ENCODE data around the gene TRAF3IP3. TPM values are rescaled to one million over a fixed set of nuclear protein-coding genes. Genes with fewer than 3 reads are reported as not detected.

The TRAF3IP3 gene
- total RNA-seq, 6 experiments from 2014 or later, result 0.24 TPM; not detected in 5

GRCh38 chr1:209749670-209750323, 6.1 kb upstream of the TRAF3IP3 start:
- Mint-ChIP-seq H3K27ac (no peak overlapping the region), H3K9me3 (no peaks in the 10 kb centered on the region), H3K4me3 (no peak overlapping the region), H3K4me1 (ENCODE audit: low read depth) (peaks cover 19% of the 10 kb centered on the region), H3K27me3 (ENCODE audit: insufficient read depth) (peaks cover 1% of the 10 kb centered on the region; the same call in 1 of the 2 replicates), H3K36me3 (ENCODE audit: low read depth) (no peaks in the 10 kb centered on the region)
- DNase-seq, result no peak
- no peak for TF ChIP-seq CTCF (IDR thresholded peaks at IDR 0.05)

GRCh38 chr1:209751627-209752231, 4.1 kb upstream of the TRAF3IP3 start:
- H3K4me1 Mint-ChIP-seq (ENCODE audit: low read depth), result peaks cover 28% of the 10 kb centered on the region
- H3K27ac Mint-ChIP-seq, result no peak overlapping the region
- no peaks in the 10 kb centered on the region; the same call in 1 of the 2 replicates for H3K36me3 Mint-ChIP-seq (ENCODE audit: low read depth)
- TF ChIP-seq CTCF (IDR thresholded peaks at IDR 0.05), result no peak
- H3K4me3 Mint-ChIP-seq, result no peak overlapping the region
- DNase-seq, result no peak
- H3K9me3 Mint-ChIP-seq, result no peaks in the 10 kb centered on the region
- H3K27me3 Mint-ChIP-seq (ENCODE audit: insufficient read depth), result peaks cover 1% of the 10 kb centered on the region; the same call in 1 of the 2 replicates

GRCh38 chr1:209752890-209753289, 3.0 kb upstream of the TRAF3IP3 start:
- no peaks in the 10 kb centered on the region for H3K9me3 Mint-ChIP-seq
- TF ChIP-seq CTCF (IDR thresholded peaks at IDR 0.05), result no peak
- no peaks in the 10 kb centered on the region; the same call in 1 of the 2 replicates for H3K27me3 Mint-ChIP-seq (ENCODE audit: insufficient read depth)
- no peak overlapping the region for H3K4me3 Mint-ChIP-seq
- no peak for DNase-seq
- peaks cover 19% of the 10 kb centered on the region for H3K4me1 Mint-ChIP-seq (ENCODE audit: low read depth)
- no peak overlapping the region for H3K27ac Mint-ChIP-seq
- H3K36me3 Mint-ChIP-seq (ENCODE audit: low read depth), result no peaks in the 10 kb centered on the region; the same call in 1 of the 2 replicates

GRCh38 chr1:209755256-209755655, 597 bp upstream of the TRAF3IP3 start:
- TF ChIP-seq CTCF (IDR thresholded peaks at IDR 0.05), result no peak
- H3K4me1 Mint-ChIP-seq (ENCODE audit: low read depth), result peaks cover 12% of the 10 kb centered on the region; the same call in 1 of the 2 replicates
- no peaks in the 10 kb centered on the region; the same call in 1 of the 2 replicates for H3K36me3 Mint-ChIP-seq (ENCODE audit: low read depth)
- H3K9me3 Mint-ChIP-seq, result no peaks in the 10 kb centered on the region
- DNase-seq, result no peak
- no peak overlapping the region for H3K4me3 Mint-ChIP-seq
- H3K27me3 Mint-ChIP-seq (ENCODE audit: insufficient read depth), result no peaks in the 10 kb centered on the region; the same call in none of the 2 replicates
- H3K27ac Mint-ChIP-seq, result no peak overlapping the region

- TF ChIP-seq CTCF (IDR thresholded peaks at IDR 0.05), result no peak
- no peaks in the 10 kb centered on the region for H3K9me3 Mint-ChIP-seq
- no peaks in the 10 kb centered on the region; the same call in none of the 2 replicates for H3K27me3 Mint-ChIP-seq (ENCODE audit: insufficient read depth)
- H3K36me3 Mint-ChIP-seq (ENCODE audit: low read depth), result no peaks in the 10 kb centered on the region; the same call in 1 of the 2 replicates
- H3K27ac Mint-ChIP-seq, result no peak overlapping the region
- DNase-seq, result no peak
- no peak overlapping the region for H3K4me3 Mint-ChIP-seq
- H3K4me1 Mint-ChIP-seq (ENCODE audit: low read depth), result peaks cover 24% of the 10 kb centered on the region
Measured at GRCh38 chr1:209756615-209757445, 977 bp downstream of the TRAF3IP3 start.
